ENCODE data around the gene SH3RF3. TPM values are rescaled to one million over a fixed set of nuclear protein-coding genes. Genes with fewer than 3 reads are reported as not detected.

The SH3RF3 gene
- polyA plus RNA-seq, 12 donors = 3.3 to 7.5 (median 4.7) TPM; not detected in 1

GRCh38 chr2:109411640-109412325 lies 282.8 kb downstream of the SH3RF3 start:
- DNase-seq = no peak

DNA sequence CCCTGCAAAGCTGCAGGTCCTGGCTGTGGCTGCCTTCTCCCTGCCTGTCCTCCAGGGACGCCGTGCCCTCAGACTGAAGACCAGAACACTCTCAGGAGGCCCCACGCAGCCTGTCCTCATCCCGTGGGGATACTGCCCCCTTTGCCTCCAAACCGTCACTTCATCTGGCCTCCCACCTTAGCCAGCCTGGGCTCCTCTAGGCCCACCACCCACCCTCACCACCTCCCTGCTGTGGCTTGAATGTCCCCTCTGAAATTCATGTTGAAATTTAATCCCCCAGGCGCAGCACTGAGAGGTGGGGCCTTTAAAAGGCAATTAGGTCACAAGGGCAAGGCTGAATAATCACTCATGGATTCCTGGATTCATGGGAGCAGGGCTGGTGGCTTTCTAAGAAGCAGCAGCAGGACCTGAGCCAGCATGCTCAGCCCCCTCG lies 286.6 kb downstream of the SH3RF3 start:
- DNase-seq = no peak

DNA sequence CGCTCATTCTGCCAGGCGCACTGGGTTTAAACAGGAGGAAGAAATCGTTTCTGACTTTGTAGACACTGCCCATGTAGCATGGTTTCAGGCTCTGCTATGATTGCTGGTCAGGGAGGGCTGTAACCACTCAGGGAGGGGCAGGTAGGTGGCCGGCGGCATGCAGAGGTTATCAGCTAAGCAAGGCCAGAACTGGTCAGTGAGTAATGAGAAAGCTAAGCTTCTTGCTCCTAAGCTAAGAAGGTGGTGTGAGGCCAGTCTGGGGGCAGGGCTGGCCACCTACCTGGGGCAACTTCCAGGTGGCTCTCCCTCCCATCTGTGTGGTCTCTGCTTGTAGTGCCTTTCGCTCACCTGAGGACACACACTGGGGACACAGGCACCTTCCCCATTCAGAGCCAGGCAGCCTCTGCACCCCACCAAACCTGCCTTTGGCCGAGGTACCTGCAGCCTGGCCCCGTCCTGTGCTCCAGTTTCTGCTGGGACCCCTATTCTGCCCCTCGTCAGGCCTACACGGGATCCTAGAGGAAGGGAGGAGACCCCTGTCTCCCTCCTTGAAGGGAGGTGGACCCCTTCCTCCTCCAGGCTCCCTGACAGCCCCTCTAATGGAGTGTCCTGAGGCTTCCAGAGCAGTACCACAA lies 288.8 kb downstream of the SH3RF3 start:
- no peak for DNase-seq

- DNase-seq = no peak
Observed at GRCh38 chr2:109418716-109419115, 289.7 kb downstream of the SH3RF3 start.

DNA sequence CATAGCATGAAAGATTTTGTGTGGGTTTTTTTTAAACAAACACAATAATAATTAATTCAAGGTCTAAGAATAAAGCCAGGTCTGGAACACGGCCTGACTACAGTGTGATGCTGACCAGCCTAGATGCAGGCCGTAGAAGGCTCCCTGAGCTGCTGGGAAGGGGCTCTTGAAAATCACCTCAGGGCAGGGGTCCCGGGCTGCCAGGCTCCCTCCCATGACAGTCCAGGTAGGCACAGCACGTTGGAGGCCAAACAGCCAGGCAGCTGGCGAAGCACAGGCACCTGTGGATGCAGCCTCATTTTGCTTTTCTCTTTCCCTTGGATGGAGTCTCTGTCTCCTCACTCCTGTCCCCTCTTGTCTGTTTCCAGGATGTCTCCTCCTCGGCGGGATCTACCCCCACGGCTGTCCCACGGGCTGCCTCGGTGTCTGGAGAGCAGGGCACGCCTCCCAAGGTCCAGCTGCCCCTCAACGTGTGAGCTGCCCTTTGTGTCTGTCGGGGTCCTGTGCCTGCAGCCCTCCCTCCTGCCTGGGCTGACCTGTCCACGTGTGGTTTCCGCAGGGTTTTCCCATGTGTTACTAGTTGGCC lies 290.3 kb downstream of the SH3RF3 start:
- no peak for DNase-seq

DNA sequence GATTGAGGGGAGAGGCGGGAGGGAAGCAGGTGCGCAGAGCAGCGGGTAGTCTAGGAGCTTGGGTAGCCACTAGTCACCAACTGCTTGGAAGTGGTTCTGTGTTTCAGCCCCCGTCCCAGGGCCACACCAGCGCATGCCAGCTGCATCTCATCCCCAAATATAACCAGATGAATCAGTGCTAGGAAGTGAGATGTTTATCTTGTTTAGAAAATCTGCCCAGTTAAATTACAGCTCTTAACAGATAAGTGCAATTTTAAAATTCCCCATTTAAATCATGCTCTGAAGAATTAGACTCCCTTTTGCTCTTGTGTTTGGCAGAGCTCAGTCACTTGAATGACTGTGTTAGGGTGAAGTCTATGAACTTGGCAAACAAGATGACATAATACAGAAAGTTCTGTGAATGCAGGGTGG lies 291.0 kb downstream of the SH3RF3 start:
- no peak for DNase-seq

DNA sequence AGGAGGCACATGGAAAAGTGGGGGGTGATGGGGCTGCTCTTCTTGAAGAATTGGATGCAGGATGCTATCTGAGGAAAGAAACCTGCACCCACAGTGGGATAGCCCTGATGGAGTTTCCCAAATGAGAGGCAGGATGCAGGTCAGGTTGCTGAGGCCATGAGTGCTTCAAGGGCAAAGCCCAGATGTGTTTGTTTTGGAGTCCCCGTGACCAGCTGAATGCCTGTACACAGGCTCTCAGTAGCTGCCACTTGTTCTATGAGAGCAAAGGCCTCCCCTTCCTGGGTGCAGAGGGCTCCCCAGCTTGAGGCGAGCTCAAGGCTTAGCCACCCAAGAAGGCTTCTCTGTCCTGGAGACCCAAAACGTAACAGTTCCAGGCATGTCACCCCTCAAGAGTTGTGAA lies 292.1 kb downstream of the SH3RF3 start:
- no peak for DNase-seq

DNA sequence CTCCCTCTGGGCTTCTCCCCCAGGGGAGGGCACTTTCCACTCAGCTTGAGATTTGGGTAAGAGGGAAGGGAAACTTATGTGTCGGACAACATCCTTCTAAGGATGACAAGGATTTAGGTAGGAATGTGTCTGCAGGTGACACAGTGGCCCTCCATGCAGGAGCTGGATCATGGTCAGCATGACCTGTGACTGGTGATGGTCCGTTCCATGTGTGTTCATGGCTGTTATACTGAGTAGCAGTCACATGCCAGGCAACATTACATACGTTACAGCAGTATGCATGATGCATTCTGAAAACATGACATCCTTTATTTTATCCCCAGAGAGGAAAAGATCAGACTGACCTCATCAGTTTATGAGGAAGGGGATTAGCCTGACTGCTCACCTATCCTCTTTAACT lies 292.6 kb downstream of the SH3RF3 start:
- DNase-seq = no peak

GRCh38 chr2:109422071-109422757 lies 293.2 kb downstream of the SH3RF3 start:
- DNase-seq = no peak

DNA sequence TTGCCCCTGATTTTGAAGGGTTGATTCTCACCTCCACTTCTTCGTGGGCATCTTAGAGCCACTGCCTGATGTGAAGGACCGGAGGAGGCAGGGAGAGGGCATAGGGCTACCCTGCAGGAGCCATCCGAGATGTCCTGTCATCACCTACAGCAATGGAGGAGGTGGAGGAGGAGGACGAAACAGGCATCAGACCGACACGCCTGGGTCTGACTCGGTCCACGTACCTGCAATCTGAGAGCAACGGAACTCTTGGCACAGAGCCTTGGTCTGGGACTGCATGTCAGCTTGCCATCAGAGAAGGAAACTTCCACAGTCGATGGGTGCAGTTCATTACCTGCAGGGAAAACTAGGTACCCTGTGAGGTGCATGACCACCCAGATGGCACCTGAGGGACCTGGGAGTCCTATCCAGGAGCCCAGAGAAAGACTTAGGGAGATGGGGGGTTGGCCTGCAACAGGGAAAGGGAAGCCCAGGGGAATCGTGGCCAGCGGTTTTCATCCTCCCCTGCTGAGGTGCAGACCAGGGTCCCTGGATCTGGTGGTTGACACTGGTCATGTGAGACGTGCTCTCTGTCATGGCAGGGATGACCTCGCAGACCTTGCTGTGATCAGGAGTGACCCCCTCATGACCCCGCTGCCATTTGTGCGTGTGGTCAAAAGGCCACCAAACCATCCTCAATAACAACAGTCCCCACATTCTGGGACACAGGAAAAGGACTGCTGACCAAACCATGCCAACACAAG lies 293.9 kb downstream of the SH3RF3 start:
- DNase-seq = no peak

DNA sequence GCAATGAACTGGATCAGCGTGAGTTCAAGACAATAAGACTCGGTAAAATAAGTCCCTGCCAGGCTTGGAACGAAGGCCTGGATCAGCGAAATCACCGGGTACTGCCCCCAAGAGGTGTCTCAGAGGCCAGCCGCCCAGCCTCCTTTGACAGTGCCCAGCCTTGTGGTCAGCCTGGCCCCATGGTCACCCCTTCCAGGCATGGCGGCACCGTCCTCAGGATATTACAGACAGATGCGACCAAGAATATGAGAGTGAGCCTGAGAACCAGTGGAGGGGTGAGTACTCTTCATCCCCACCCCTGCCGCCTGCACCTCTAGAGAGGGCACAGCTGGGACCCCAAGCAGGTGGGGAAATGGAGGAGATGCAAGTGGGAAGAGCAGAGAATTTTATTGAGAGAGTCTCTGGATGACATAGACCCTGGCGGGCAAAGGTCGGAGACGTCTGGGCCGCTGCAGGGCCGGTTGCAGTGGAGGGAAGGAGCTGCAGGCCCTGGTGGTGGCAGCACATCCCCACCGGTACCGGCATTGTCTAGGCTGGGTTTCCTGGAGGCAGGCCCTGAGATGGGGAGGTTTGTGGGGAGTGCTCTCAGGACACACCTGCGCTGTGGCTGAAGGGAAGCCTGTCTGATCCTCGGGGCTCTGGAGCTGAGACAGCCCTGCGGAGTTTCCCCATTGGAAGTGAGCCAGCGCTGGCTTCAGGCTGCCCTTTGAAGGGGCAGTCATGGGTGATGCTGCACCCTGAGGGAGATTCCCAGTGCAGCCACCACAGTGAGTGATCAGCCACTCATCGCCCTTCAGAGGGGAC lies 294.8 kb downstream of the SH3RF3 start:
- no peak for DNase-seq

DNA sequence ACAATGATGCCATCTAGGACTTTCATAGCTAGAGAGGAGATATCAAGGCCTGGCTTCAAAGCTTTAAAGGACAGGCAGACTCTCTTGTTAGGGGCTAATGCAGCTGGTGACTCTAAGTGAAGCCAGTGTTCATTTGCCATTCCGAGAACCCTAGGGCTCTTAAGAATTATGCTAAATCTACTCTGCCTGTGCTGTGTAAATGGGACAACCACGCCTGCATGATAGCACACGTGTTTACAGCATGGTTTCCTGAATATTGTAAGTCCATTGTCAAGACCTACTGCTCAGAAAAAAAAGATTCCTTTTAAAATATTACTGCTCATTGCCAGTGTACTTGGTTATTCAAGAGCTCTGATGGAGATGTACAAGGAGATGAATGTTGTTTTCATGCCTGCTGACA lies 296.4 kb downstream of the SH3RF3 start:
- no peak for DNase-seq

DNA sequence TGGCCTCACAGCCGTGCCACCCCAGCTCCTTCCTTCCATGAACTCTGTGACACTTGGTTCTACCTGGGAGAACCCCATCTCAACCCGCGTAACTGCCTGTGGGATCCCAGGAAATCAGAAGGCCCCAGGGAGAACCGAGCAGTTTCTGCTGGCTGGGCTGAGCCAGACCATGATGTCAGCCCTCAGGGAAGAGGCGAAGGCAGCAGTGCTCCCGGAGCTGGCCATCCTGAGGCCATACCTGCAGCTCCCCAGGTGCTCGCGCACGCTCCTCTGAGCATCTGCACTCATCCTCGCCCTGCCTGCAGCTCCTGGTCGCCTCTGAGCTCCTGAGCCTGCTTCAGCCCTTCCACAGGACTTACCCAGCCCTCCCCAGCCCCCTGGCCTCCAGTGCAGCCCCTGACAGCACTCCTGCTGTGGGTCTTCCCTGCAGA lies 298.7 kb downstream of the SH3RF3 start:
- no peak for DNase-seq

DNA sequence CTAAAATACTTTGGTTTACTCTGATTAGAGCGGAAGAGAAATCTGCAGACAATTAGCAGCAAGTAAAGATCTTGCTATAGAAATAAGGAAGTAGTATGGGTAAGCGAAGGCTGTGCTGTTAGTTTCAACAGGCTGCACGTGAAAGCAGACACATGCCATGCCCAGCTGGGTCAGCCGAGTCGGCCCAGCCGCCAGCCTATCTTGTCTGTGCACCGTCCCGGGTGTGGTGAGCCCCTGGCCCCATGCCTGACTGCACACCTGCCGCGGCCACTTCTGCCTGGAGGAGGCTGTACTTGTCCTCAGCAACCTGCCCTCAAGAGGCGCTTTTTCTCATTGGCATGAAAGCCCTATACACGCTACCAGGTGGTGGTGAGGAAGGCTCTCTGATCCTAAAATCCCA lies 299.3 kb downstream of the SH3RF3 start:
- DNase-seq = no peak

GRCh38 chr2:109428841-109429566 lies 300.0 kb downstream of the SH3RF3 start:
- no peak for DNase-seq

DNA sequence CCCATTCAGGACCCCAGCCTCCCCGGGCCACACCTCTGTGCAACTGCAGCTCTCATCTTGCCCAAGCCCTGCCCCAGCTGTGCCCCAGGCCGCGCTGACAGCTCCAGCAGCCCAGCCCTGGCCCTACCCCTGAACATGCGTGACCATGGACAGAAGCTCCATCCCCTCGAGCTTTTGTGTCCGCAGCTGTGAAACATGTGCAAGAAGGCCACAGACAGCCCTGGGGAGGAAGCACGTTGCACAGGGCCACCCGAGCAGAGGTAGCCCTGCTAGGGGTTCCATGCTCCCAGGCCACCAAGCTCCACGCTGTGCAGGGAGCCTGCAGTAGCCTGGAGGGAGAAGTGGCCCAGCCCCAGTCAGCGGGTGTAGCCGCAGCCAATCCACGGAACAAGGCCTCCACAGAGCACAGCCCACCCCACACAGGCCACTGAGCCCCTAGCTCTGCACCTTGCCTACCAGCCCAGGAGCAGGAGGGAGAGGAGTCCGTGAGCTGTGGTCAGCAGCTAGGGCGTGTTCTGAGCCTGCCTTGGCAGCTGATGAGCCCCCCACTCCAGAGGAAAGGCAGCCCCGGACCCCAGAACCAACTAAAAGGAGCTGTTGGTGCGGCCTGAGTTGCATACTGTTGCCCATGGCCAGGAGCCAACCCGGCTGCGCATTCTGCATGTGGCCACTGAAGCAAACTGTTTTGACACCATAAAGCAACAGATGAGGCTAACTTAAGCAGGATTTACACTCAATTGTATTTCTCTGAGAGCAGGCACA lies 300.7 kb downstream of the SH3RF3 start:
- DNase-seq = no peak

- no peak for DNase-seq
Observed at GRCh38 chr2:109430329-109430636, 301.3 kb downstream of the SH3RF3 start.

GRCh38 chr2:109432421-109432820 lies 303.4 kb downstream of the SH3RF3 start:
- no peak for DNase-seq

DNA sequence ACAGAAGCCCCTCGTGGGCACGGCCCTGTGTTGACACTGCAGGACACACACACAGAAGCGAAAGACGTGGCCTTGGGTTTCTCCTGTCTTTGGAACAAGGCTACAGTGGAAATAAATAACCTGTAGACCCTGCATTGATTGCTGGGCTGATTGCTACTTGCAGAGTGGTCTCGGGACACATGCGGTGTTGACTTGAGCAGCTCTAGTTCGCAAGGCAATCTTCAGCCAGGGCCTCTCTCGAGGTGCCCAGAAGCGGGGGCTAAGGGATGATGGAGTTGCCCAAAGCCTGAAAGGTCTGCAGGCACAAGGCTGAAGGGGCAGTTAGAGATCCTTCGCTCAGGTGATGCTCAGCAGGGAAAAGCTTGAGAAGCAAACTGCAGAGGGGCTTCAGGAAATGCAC lies 304.5 kb downstream of the SH3RF3 start:
- DNase-seq = no peak

GRCh38 chr2:109433926-109434325 lies 304.9 kb downstream of the SH3RF3 start:
- no peak for DNase-seq

Measured in muscle of arm (tissue), 12 donors.